Ishikawa (cell line): ENCODE measurements around the gene A2M.

Experiments
- EP300 ChIP-seq: IDR thresholded peaks from 2 replicates; pipeline ENCODE4 v1.6.1; 2012; ENCODE audit warnings: borderline replicate concordance
- FOXM1 ChIP-seq: IDR thresholded peaks from 2 replicates; pipeline ENCODE4 v1.6.1; 2012; ENCODE audit warnings: low read depth, borderline replicate concordance
- RAD21 ChIP-seq: IDR thresholded peaks from 2 replicates; pipeline ENCODE4 v1.6.1; 2012; ENCODE audit warnings: low read depth
- REST ChIP-seq: IDR thresholded peaks from 2 replicates; pipeline ENCODE4 v1.6.1; 2012; ENCODE audit warnings: low read depth, mild to moderate bottlenecking
- TCF12 ChIP-seq: IDR thresholded peaks from 2 replicates; pipeline ENCODE4 v1.6.1; 2012; ENCODE audit warnings: low read depth

GRCh38 chr12:9127484-9127883, 11.8 kb upstream of the A2M start:
- TF ChIP-seq REST = no peak
- no peak for TF ChIP-seq FOXM1
- no peak for TF ChIP-seq TCF12
- no peak for TF ChIP-seq EP300
- no peak for TF ChIP-seq RAD21
